Hepatocyte (in vitro differentiated cells): ENCODE measurements around the gene RANBP3.

ENCODE experiments used
- EZH2 ChIP-seq: fragments of 200-600 bp; sonication (generic); IDR thresholded peaks from 2 replicates; pipeline ENCODE4 v1.6.1; 2016; ENCODE audit warnings: antibody characterized with exemption, mild to moderate bottlenecking, borderline replicate concordance
- EZH2phosphoT487 ChIP-seq: fragments of 200-600 bp; sonication (generic); IDR thresholded peaks from one replicate; pipeline ENCODE4 v1.6.1; 2018; ENCODE audit warnings: antibody characterized with exemption, mild to moderate bottlenecking, low read depth, moderate library complexity; ENCODE audit not compliant: unreplicated experiment, severe bottlenecking
- TF ChIP-seq, protein P1 (sequence below): fragments of 200-600 bp; sonication (generic); IDR thresholded peaks from 2 replicates; pipeline ENCODE4 v1.5.1; 2016; ENCODE audit warnings: antibody characterized with exemption, mild to moderate bottlenecking; ENCODE audit not compliant: poor library complexity

DNA sequence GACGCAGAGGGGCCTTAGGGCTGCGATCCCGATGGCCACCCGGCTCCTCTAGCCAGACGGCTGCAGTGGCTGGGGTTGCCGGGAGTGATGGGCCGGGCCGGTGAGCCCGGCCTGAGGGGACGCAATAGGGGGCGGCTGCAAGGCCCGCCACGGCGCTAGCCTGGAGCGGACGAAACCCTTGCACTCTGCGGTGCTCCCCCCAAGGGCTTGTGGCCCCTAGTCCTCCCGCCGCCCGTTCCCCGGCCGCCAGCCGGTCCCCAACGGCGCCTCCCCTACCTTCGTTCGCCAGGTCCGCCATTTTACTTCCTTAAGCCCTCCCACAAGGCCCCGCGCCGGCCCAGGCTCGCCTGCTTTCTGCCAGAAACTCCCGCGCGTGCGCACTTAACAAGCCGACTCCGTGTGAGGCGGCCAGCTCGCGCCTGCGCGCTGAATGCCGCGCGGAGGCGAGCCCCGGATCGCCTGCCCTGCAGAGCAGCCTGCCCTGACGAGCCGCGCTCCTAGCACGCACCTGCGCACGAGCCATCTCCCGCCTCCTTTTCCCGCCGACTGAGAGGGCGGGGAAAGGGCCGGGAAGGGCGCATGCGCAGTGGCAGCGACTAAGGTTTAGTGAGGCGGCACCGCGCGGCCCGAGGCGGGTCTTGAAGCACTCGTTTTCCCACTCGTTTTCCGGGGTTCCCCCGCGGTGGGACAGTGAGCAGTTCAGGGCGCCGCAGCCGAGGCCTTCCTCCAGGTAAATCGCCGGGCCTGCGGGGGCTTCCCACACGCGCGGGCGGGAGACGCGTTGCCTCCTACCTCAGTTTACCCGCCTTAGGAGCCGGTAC is at the start of gene RANBP3:
- TF ChIP-seq, protein P1, sequence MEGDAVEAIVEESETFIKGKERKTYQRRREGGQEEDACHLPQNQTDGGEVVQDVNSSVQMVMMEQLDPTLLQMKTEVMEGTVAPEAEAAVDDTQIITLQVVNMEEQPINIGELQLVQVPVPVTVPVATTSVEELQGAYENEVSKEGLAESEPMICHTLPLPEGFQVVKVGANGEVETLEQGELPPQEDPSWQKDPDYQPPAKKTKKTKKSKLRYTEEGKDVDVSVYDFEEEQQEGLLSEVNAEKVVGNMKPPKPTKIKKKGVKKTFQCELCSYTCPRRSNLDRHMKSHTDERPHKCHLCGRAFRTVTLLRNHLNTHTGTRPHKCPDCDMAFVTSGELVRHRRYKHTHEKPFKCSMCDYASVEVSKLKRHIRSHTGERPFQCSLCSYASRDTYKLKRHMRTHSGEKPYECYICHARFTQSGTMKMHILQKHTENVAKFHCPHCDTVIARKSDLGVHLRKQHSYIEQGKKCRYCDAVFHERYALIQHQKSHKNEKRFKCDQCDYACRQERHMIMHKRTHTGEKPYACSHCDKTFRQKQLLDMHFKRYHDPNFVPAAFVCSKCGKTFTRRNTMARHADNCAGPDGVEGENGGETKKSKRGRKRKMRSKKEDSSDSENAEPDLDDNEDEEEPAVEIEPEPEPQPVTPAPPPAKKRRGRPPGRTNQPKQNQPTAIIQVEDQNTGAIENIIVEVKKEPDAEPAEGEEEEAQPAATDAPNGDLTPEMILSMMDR = no peak
- no peak for TF ChIP-seq EZH2phosphoT487
- no peak for TF ChIP-seq EZH2
